DMS114 treated with DMSO at 0.1 percent for 48 hours (cell line): ENCODE results near the gene UPB1.
"Not testable (repeated sequence)": the region's sequence is repeated elsewhere in the genome, so short reads cannot be mapped to it uniquely, and the experiment has no call there.

Experiments used
- DNase-seq: peaks from one replicate; lab custom pipeline; 2025; ENCODE audit not compliant: unreplicated experiment; lab: John Stamatoyannopoulos, UW

UPB1 gene

GRCh38 chr22:24474649-24475255 is 20.4 kb upstream of the UPB1 start:
- DNase-seq: no peak

- no peak for DNase-seq
Observed at GRCh38 chr22:24481641-24482040, 13.5 kb upstream of the UPB1 start.

DNA sequence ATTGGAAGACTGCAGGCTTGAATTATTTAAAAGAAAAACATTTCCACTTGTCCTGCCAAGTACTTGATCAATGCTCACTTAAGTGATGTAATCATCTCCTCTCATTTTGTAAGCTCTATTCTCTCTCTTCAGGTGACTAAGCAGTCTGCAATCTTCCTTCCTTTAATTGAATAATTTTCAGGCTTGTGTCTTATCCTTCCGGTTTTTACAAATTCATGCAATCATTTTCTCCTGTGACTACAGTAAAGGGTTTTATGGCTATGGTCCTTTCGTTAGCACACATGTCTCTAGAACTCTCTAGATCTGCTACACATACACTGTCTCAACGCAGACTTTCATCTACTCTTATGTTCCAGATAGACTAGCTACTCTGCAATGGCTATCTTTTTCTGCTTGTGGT is 12.6 kb upstream of the UPB1 start:
- DNase-seq: no peak

GRCh38 chr22:24482998-24483397 is 12.1 kb upstream of the UPB1 start:
- DNase-seq: no peak

DNA sequence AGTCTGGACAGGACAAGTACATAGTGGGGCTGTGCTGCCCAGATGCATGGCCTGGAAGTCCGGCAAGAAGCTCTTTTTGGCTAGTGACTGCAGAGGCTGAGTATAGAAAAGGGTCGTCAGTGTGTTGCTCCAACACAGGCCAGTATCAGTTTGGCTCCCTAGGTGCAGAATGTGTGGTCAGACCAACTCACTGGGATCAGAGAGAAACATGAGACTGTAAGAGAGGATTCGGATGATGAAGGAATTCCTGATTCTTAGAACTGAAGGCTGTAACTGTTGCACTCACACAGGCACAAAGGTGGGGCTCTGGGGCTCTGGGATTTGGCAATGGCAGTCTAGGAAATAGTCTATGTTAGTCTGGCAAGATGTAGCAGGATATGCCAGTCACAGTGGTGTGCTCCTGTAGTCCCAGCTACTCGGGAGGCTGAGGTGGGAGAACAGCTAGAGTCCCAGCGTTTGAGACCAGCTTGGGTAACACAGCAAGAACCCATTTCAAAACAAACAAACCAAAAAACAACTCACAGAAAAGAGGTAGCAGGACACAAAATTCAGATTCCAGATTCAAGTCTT is 11.1 kb upstream of the UPB1 start:
- DNase-seq: no peak

- DNase-seq: no peak
Observed at GRCh38 chr22:24485170-24485569, 10.0 kb upstream of the UPB1 start.

DNA sequence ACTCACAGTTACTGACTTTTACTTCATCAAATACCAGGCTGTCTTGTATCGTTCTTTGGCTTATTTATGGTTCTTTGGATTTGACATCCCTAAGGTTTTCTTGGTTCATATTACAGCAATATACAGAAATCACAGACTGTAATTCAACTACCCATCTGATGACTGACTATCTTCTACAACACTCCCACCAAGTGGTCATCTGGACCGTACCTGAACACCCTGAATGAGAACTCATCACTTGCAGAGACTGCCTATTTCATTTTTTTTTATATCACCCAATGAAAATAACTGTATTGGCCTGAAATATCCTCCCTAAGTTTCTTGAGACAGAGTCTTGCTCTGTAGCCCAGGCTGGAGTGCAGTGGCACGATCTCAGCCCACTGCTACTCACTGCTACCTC is 9.5 kb upstream of the UPB1 start:
- DNase-seq: no peak

DNA sequence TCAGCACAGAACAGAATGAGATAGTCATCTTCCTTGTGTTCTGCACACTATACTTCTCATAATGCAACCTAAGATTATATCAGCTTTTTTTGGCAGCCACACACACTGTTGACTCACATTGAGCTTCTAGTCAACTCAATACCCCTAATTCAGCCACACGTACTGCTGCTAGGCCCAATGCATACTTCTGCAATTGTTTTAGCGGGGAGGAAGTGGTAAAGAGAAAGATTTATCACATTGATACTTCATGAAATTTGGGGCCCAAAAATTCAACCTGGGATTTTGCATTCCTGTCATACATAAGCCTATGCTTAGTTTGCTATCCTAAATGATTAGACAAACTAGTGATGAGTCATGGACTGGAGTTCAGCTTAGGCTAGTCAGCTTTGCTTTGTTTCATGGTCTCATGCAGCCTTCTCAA is 8.6 kb upstream of the UPB1 start:
- DNase-seq: no peak

GRCh38 chr22:24489011-24489410 is 6.1 kb upstream of the UPB1 start:
- no peak for DNase-seq

DNA sequence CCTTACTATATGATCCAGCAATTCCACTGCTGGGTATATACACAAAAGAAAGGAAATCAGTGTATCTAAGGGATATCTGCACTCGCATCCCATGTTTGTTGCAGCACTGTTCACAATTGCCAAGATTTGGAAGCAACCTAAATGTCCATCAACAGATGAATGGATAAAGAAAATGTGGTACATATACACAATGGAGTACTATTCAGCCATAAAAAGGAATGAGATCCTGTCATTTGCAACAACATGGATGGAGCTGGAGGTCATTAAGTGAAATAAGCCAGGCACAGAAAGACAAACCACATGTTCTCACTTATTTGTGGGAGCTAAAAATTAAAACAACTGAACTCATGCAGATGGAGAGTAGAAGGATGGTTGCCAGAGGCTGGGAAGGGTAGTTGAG is 5.7 kb upstream of the UPB1 start:
- DNase-seq: not testable (repeated sequence)

DNA sequence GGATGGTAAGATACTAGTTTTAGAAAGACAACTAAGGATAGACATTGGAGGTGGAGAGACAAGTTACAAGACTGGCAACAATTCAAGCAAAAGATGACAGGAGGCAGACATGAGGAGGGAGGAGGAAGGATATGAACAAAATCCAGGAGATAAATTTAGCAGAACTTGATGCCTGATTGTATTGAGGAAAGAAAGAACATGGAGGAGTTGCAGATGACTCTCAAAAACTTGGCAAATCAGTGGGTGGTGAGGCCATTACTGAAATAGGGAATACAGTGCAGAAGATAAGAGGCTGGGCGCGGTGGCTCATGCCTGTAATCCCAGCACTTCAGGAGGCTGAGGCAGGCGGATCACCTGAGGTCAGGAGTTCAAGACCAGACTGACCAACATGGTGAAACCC is 2.7 kb upstream of the UPB1 start:
- no peak for DNase-seq

GRCh38 chr22:24494167-24494527 is 985 bp upstream of the UPB1 start:
- DNase-seq: no peak

GRCh38 chr22:24495365-24495675 is 188 bp downstream of the UPB1 start:
- DNase-seq: no peak

DNA sequence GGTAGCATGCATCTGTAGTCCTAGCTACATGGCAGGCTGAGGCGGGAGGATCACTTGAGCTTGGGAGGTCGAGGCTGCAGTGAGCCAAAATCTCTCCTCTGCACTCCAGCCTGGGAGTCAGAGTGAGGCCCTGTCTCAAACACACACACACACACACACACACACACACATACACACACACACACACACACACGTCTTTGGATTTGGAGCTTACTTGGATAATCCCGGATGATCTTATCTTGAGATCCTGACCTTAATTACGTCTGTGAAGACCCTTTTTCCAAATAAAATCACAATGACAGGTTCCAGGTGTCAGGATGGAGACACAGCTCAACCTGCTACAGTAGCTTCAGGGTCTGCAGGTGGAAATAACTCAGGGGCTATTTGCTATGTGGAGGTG is 1.1 kb downstream of the UPB1 start:
- no peak for DNase-seq

- DNase-seq: no peak
Observed at GRCh38 chr22:24496661-24497060, 1.5 kb downstream of the UPB1 start.

GRCh38 chr22:24497841-24498258 is 2.7 kb downstream of the UPB1 start:
- DNase-seq: no peak

DNA sequence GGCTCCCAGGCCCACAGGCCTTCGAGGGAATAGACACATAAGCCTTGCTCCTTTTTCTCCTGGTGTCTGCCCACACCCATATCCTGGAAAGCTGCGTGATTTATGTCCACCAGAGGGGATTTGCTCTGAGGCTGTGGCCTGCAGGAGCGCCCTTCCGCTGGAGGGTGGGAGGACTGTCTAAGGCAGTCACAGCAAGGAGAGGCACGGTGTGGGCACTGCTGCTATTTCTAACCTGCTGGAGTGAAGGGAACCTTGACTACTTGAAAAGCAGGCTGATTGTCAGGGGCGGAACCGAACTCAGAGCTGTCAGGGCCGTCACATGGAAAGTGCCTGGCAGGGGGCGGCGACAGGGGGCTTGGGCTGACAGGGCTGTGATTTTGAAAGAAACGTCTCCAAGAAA is 3.7 kb downstream of the UPB1 start:
- DNase-seq: no peak

DNA sequence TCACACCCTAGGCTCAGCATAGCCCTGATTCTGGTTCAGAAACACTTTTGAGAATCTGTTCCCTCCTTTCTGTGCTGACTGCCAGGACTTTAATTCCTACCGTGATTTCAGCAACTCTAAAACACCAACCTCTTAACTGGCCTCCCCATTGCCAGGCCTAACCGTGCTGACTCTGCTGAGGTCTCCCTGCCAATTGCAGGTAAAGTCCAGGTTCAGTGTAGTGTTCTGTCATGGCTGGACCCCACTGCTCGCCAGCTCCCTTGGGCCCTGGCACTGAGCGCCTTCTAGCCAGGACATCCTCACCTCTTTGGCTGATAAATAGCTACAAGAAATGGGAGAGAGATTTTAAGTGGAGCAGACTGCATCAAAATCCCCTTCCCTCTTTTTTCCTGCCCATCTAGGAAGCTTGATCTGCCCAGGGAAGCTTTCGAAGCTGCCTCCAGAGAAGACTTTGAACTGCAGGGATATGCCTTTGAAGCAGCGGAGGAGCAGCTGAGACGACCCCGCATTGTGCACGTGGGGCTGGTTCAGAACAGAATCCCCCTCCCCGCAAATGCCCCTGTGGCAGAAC is 4.7 kb downstream of the UPB1 start:
- no peak for DNase-seq

DNA sequence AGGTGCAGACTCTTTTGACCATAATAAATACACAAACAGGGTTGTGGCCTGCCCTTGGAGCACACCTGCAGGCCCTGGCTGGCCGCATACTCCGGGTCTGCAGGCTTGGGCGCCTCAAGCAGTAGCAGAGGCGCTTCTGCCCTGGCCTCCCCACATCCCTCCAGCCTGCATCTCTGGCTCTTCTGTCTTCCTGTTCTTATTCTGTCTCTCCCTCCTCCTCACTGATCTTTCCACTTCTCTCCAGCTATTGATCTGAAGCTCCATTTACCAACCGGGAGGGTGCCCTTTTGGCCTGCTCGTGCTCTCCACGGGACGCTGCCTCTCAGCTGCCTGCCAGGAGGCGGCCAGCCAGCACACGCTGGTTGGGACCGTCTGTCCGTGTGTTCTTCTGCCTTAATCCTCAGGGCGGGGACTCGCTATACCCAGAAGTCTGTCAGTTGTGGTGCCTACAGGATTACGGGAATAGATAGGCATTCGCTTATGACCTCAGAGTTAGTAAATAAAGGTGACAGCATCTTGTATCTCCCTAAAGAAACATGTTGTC is 5.2 kb downstream of the UPB1 start:
- DNase-seq: no peak

DNA sequence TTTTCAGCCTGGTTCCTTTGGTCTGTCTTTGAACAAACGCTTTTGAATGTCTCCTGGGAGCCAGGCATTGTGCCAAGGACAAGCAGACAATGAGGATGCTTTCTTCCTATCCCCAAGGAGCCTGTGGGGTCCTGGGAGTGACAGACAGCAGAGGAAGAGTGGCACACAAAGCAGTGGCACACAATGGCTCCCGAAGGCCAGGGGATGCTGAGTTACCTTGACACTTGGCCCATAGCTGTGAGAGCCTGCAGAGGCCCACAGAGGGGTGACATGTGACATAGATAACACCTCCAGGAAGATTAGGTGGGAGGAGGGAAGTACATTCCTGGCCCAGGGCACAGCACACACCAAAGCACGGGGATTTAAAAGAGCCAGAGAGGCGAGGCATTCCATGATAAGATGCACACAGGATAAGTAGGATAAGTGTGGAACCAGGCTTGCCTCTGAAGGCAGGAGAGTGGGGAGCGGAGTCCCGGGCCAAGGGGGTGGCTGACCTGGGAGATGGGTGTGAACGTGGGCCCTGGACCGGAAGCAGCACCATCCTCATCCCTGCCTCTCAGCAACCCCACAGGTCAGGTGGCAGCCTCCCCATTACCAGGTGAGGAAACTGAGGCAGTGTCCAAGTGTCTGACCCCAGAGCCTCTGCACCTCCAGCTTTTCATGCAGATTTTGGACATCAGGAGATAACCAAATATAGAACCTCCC is 6.3 kb downstream of the UPB1 start:
- DNase-seq: no peak

GRCh38 chr22:24502034-24502433 is 6.9 kb downstream of the UPB1 start:
- no peak for DNase-seq

- DNase-seq: no peak
Observed at GRCh38 chr22:24502541-24502940, 7.4 kb downstream of the UPB1 start.
